Measurements from ENCODE around the gene SFXN3. TPM values are rescaled to one million over a fixed set of nuclear protein-coding genes. Genes with fewer than 3 reads are reported as not detected.

Gene SFXN3
- total and polyA plus RNA-seq, 2 of the 13 experiments (the other 11 are each of a cell fraction or from before 2014, with no cell fraction given) = 16.8 to 71.5 TPM

DNA sequence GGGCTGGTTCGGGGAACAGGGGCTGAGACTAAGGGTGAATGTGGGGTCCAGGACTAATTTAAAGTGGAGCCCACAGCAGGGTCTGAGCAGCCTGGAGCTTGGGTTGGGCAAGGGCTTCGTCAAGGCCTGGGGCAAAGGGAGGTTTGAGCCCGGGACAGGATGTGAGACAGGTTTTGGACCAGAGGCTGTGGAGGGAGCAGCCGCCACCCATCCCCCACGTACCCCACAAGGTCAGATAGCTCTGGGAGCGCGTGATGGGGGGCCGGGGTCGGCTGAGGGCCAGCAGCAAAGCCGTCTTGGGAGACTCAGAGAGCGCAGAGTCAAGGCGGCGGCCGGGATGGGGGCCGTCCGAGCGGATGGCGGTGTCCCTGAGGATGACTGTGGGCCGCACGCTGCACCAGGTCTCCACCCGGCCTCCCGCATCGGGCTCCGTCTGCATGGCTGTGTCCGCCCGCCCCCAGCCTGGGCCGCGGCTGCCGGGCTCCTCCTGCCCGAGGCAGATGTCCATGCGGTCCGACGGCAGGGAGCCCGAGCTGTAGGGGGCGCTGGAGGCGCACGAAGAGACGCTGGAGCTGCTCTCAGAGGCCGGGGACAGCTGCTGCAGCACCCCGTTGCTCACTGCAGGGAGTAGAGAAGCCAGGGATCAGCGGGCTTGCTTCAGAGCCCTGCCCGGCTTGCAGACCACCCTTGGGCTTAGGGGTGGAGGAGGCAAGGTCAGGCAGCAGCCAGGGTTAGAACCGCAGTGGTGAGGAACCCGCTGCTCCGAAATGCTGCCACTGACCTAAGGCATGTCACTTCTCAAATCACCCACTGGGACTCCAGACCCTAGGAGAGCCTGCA is 12.2 kb upstream of the SFXN3 start (continued):
- TF ChIP-seq PRDM15 (CRISPR knock-in tag; IDR thresholded peaks at IDR 0.05) = no peak
- TF ChIP-seq, protein P1, sequence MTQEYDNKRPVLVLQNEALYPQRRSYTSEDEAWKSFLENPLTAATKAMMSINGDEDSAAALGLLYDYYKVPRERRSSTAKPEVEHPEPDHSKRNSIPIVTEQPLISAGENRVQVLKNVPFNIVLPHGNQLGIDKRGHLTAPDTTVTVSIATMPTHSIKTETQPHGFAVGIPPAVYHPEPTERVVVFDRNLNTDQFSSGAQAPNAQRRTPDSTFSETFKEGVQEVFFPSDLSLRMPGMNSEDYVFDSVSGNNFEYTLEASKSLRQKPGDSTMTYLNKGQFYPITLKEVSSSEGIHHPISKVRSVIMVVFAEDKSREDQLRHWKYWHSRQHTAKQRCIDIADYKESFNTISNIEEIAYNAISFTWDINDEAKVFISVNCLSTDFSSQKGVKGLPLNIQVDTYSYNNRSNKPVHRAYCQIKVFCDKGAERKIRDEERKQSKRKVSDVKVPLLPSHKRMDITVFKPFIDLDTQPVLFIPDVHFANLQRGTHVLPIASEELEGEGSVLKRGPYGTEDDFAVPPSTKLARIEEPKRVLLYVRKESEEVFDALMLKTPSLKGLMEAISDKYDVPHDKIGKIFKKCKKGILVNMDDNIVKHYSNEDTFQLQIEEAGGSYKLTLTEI (CRISPR knock-in tag; conservative IDR thresholded peaks at IDR 0.05) = no peak
- TF ChIP-seq ZNF839 (CRISPR knock-in tag; IDR thresholded peaks at IDR 0.05; ENCODE audit: borderline replicate concordance) = no peak
- TF ChIP-seq MEF2D (CRISPR knock-in tag; IDR thresholded peaks at IDR 0.05) = no peak
- peak; percentile 50 for TF ChIP-seq TAF15 (IDR thresholded peaks at IDR 0.05; ENCODE audit: low read depth, low read length, poor library complexity, severe bottlenecking)
- TF ChIP-seq MED8 (CRISPR knock-in tag; IDR thresholded peaks at IDR 0.05; ENCODE audit: insufficient replicate concordance) = no peak
- TF ChIP-seq NCOA2 (CRISPR knock-in tag; IDR thresholded peaks at IDR 0.05) = peak; percentile 48; the same call in 1 of the 2 replicates
- no peak for TF ChIP-seq BCLAF1 (IDR thresholded peaks at IDR 0.05)
- TF ChIP-seq, protein P2, sequence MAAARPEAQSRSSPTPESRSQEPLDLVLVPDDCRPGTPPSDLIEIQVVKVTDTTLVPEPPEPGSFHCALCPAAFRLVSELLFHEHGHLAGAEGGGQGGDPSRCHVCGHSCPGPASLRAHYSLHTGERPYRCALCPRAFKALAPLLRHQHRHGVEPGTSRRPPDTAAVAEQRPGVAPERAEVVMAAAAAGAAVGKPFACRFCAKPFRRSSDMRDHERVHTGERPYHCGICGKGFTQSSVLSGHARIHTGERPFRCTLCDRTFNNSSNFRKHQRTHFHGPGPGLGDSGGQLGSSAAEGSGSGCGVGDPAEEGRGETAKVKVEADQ (CRISPR knock-in tag; IDR thresholded peaks at IDR 0.05; ENCODE audit: borderline replicate concordance) = no peak
- TF ChIP-seq LRRFIP1 (CRISPR knock-in tag; conservative IDR thresholded peaks at IDR 0.05) = no peak
- no peak for TF ChIP-seq ZFP62 (CRISPR knock-in tag; IDR thresholded peaks at IDR 0.05)
- no peak for TF ChIP-seq ZNF891 (CRISPR knock-in tag; IDR thresholded peaks at IDR 0.05)
- no peak for TF ChIP-seq HOXD1 (CRISPR knock-in tag; IDR thresholded peaks at IDR 0.05)
- no peak for TF ChIP-seq ZNF746 (CRISPR knock-in tag; IDR thresholded peaks at IDR 0.05)
- TF ChIP-seq HHEX (CRISPR knock-in tag; IDR thresholded peaks at IDR 0.05) = no peak
